ENCODE results near the gene DCDC1.

DNA sequence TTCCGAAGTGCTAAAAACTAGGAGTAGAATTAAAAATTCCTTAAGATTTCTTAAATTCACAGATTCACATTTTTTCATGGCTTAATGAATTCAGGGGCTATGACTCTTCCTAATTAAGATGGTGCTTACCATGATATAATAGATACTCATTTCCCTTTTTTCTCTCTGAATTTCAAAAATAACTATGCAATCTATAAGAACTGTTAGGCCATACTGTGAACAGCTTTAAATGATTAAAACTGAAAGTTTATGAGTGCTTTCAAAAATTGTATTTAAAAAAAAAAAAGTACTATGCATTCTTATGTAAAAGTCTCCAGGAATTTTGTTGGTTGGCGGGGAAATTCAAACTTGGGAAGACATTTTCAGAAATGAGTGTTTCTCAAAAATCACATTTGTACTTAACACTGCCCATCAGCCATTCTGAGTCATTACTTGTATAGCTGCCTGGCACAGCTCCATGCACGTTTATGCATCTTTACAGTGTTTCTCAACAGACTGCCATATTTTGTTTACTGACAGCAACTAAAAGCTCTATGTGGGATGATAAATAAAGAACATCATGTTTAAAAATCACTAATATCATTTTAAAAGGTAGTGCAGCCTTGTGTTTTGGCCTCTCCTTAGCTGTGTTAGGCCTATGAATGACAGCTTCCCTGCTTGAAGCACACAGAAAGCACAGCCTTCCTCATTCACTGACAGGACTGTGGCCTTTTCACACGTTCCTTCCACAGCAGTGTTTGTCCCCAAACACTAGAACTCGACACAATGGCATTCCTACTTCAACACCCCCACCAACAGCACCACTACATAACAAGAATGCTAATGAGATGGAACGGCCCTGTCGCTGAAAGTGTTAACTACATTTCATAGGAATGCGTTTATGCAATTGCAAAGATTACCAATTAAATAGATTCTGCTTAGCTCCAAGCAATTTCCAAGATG lies 131.4 kb downstream of the DCDC1 start:
- TF ChIP-seq, protein P1, sequence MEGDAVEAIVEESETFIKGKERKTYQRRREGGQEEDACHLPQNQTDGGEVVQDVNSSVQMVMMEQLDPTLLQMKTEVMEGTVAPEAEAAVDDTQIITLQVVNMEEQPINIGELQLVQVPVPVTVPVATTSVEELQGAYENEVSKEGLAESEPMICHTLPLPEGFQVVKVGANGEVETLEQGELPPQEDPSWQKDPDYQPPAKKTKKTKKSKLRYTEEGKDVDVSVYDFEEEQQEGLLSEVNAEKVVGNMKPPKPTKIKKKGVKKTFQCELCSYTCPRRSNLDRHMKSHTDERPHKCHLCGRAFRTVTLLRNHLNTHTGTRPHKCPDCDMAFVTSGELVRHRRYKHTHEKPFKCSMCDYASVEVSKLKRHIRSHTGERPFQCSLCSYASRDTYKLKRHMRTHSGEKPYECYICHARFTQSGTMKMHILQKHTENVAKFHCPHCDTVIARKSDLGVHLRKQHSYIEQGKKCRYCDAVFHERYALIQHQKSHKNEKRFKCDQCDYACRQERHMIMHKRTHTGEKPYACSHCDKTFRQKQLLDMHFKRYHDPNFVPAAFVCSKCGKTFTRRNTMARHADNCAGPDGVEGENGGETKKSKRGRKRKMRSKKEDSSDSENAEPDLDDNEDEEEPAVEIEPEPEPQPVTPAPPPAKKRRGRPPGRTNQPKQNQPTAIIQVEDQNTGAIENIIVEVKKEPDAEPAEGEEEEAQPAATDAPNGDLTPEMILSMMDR (IDR thresholded peaks at IDR 0.05), result no peak
- TF ChIP-seq EP300 (IDR thresholded peaks at IDR 0.05; ENCODE audit: low read depth), result no peak
